ENCODE data around the gene TTC21A.

GRCh38 chr3:39099242-39099641, 8.2 kb upstream of the TTC21A start:
- TF ChIP-seq, protein P1, sequence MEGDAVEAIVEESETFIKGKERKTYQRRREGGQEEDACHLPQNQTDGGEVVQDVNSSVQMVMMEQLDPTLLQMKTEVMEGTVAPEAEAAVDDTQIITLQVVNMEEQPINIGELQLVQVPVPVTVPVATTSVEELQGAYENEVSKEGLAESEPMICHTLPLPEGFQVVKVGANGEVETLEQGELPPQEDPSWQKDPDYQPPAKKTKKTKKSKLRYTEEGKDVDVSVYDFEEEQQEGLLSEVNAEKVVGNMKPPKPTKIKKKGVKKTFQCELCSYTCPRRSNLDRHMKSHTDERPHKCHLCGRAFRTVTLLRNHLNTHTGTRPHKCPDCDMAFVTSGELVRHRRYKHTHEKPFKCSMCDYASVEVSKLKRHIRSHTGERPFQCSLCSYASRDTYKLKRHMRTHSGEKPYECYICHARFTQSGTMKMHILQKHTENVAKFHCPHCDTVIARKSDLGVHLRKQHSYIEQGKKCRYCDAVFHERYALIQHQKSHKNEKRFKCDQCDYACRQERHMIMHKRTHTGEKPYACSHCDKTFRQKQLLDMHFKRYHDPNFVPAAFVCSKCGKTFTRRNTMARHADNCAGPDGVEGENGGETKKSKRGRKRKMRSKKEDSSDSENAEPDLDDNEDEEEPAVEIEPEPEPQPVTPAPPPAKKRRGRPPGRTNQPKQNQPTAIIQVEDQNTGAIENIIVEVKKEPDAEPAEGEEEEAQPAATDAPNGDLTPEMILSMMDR (IDR thresholded peaks at IDR 0.05): no peak
- TF ChIP-seq POLR2AphosphoS5 (IDR thresholded peaks at IDR 0.05) (no peak), POLR2A (IDR thresholded peaks at IDR 0.05; ENCODE audit: low read depth) (no peak)
